IPS-11a (cell line): Measurements from ENCODE around the gene XPO6.
"Not testable (repeated sequence)": the region's sequence is repeated elsewhere in the genome, so short reads cannot be mapped to it uniquely, and the experiment has no call there.

Source experiments
- H3K4me3 ChIP-seq: one replicate; pipeline ENCODE4 v1.5.1; 2013; ENCODE audit warnings: low read depth, low read length, control low read depth

XPO6 gene, protein sequence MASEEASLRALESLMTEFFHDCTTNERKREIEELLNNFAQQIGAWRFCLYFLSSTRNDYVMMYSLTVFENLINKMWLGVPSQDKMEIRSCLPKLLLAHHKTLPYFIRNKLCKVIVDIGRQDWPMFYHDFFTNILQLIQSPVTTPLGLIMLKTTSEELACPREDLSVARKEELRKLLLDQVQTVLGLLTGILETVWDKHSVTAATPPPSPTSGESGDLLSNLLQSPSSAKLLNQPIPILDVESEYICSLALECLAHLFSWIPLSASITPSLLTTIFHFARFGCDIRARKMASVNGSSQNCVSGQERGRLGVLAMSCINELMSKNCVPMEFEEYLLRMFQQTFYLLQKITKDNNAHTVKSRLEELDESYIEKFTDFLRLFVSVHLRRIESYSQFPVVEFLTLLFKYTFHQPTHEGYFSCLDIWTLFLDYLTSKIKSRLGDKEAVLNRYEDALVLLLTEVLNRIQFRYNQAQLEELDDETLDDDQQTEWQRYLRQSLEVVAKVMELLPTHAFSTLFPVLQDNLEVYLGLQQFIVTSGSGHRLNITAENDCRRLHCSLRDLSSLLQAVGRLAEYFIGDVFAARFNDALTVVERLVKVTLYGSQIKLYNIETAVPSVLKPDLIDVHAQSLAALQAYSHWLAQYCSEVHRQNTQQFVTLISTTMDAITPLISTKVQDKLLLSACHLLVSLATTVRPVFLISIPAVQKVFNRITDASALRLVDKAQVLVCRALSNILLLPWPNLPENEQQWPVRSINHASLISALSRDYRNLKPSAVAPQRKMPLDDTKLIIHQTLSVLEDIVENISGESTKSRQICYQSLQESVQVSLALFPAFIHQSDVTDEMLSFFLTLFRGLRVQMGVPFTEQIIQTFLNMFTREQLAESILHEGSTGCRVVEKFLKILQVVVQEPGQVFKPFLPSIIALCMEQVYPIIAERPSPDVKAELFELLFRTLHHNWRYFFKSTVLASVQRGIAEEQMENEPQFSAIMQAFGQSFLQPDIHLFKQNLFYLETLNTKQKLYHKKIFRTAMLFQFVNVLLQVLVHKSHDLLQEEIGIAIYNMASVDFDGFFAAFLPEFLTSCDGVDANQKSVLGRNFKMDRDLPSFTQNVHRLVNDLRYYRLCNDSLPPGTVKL

GRCh38 chr16:28211758-28212531 is at the start of gene XPO6:
TSS of gene XPO6 (minus strand) at chr16:28211965. CDS start at chr16:28211368, 597 bp downstream.
- peak within 1 kb of the TSS; percentile 78 for H3K4me3 ChIP-seq

DNA sequence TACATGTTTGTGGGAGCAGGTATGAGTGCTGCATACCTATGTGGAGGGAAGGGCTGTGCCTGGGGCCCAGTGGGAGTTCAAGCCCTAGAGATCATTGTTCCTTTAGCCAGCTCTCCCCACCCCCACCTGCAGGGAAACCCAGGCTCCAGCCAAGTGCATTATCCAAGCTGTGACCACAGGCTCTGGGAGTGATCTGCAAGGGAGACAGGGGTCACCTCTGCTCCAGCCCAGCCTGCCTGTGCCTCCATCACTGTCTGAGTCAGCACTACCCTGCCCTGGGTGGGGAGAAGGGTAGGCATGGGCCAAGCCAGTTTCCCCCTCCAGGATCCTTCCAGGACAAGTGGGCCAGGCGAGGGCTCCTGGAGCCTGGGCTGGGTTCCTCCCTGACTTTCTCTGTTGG is 48.4 kb upstream of the XPO6 start:
- no peak overlapping the region for H3K4me3 ChIP-seq

- H3K4me3 ChIP-seq: no peak overlapping the region
These were observed 48.0 kb upstream of the XPO6 start for GRCh38 chr16:28259781-28260150.

GRCh38 chr16:28259091-28259780 is 47.5 kb upstream of the XPO6 start:
- H3K4me3 ChIP-seq: no peak overlapping the region

GRCh38 chr16:28258567-28258966 is 46.8 kb upstream of the XPO6 start:
- no peak overlapping the region for H3K4me3 ChIP-seq

DNA sequence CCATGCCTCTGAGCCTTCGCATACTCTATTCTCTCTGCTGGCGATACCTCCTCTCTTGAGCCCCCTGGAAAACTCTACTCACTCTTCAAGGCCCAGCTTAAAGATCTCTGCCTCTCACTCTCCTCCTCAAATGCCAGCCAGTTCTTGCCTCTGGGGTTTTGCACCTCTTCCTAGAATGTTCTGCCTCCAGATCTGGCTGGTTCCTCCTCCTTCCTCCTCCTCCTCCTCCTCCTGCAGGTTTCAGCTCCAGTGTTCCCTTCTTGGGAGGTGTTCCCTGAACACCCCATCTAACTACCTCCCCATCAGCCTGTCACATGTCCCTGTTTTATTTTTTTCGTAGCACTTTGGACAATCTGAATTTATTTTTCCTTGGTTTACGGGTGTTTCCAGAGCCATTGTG is 45.5 kb upstream of the XPO6 start:
- no peak overlapping the region for H3K4me3 ChIP-seq

DNA sequence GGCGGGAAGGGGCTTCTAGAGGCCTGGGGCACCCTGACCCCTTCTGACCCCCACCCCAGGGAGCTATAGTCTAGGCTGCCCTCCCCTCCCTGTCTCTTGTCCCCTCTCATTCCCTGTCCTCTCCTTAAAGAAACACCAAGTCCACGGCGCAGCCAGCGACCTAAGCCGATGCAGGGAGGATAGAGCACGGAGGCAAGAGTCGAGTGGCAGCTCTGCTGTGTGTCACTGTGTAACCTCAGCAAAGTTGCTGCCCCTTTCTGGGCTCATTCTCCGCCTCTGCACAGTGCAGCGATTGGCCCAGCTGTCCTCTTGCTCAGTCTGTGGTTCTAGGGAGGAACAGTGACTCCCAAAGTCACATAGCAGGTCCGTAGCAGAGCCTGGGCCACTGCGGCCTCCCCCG is 44.1 kb upstream of the XPO6 start:
- no peak overlapping the region for H3K4me3 ChIP-seq

- H3K4me3 ChIP-seq: no peak overlapping the region
These were observed 42.4 kb upstream of the XPO6 start for GRCh38 chr16:28254158-28254557.

GRCh38 chr16:28250999-28251398 is 39.2 kb upstream of the XPO6 start:
- H3K4me3 ChIP-seq: no peak overlapping the region

- H3K4me3 ChIP-seq: not testable (repeated sequence)
These were observed 37.7 kb upstream of the XPO6 start for GRCh38 chr16:28249483-28249882.

DNA sequence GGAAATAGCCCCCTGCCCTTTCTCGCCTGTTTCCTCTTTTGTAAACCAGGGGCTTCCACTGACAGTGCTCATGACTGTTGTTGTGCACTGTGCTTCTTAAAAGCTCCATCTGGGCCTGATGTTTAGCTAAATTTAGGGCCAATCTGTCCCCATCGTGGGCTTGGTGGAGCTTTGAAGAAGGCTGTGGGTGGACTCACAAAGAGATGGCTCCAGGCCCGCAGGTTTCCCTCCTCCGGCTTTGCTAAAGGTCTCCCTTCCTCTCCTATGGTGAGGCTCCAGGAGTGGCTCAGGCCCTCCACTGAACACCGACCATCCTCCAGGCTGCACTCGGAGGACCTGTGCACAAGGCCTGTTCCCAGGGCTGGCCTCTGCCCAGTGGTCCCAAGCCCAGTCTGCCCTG is 30.2 kb upstream of the XPO6 start:
- H3K4me3 ChIP-seq: no peak overlapping the region

GRCh38 chr16:28237754-28238357 is 26.1 kb upstream of the XPO6 start:
- H3K4me3 ChIP-seq: no peak overlapping the region

DNA sequence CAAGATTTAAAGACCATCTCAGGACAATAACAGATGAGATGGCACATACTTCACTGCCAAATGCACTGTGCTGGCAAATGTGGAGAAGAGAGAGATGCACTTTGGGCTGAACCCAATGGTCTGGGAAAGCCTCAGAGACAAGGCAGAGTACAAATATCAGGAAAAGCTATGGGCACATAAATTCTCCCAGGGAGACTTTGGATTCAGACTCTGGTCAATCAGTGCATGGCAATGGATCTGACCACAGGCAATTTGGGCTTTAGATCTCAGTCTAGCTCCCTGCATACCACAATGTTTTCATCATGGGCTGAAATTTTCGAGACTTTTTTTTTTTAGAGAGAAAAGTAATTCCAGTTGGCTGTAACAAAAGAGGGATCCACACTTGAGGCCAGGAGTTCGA is 20.0 kb upstream of the XPO6 start:
- H3K4me3 ChIP-seq: no peak overlapping the region

GRCh38 chr16:28223909-28224308 is 12.1 kb upstream of the XPO6 start:
- H3K4me3 ChIP-seq: not testable (repeated sequence)

GRCh38 chr16:28219777-28220176 is 8.0 kb upstream of the XPO6 start:
- H3K4me3 ChIP-seq: not testable (repeated sequence)

- H3K4me3 ChIP-seq: no peak overlapping the region
These were observed 7.5 kb upstream of the XPO6 start for GRCh38 chr16:28219282-28219681.

DNA sequence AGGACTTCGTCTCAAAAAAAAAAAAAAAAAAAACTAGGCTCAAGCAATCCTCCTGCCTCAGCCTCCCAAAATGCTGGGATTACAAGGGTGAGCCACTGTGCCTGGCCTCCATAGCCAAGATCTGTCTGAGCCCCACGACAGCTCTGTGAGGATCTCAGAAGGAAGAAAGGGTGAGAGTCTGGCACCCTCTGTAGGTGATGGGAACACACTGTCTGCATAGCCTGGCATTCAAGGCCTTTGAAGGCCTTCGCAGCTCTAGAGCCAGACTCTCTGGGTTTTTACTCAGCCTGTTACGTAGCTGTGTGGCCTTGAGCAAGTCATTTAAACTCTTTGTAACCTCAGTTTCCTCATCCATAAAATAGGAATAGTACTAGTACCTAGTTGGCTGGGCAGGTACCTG is 6.3 kb upstream of the XPO6 start:
- no peak overlapping the region for H3K4me3 ChIP-seq

- no peak overlapping the region for H3K4me3 ChIP-seq
These were observed 5.6 kb upstream of the XPO6 start for GRCh38 chr16:28217326-28217725.

DNA sequence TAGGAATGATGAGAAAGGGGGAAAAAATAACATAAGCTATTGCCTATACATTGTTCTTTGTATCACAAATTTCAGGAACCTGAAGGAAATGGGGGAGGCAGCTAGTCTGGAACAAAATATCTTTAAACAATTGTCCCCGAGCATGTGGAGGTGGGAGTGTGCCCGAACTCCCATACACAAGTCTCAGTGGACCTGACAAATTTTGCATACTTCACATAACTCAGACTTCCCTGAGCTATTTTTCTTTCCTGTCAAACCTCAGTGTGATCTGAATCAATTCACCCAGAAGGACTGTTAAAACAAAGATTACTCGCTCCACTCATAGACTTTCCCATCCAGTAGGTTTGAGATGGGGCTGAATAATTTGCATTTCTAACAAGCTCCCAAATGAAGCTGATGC is 1.6 kb upstream of the XPO6 start:
- no peak overlapping the region for H3K4me3 ChIP-seq

GRCh38 chr16:28212532-28212873 is 738 bp upstream of the XPO6 start:
- no peak overlapping the region for H3K4me3 ChIP-seq
